Activated naive CD4-positive, alpha-beta T cell treated with anti-CD3 and anti-CD28 coated beads for 36 hours (primary cell): Measurements from ENCODE around the gene COL4A4. TPM values are rescaled to one million over a fixed set of nuclear protein-coding genes. Genes with fewer than 3 reads are reported as not detected.

Experiments used
- CTCF ChIA-PET: fragments of 350-600 bp; sonication (Branson Sonifier 250); formaldehyde crosslinking; loops from one replicate; lab custom pipeline; 2021; ENCODE audit warnings: antibody characterized with exemption; lab: Charles Lee
- DNase-seq: peaks from one replicate; pipeline ENCODE4 v3.0.0-alpha.2; 2020
- H3K27ac Mint-ChIP-seq: one replicate; pipeline ENCODE4 v1.8.0; 2021; ENCODE audit warnings: mild to moderate bottlenecking, mixed read lengths
- H3K27me3 Mint-ChIP-seq: one replicate; pipeline ENCODE4 v1.8.0; 2021; ENCODE audit warnings: low read depth, mixed read lengths
- H3K36me3 Mint-ChIP-seq: one replicate; pipeline ENCODE4 v1.8.0; 2021; ENCODE audit warnings: low read depth, mixed read lengths
- H3K4me1 Mint-ChIP-seq: one replicate; pipeline ENCODE4 v1.8.0; 2021; ENCODE audit warnings: low read depth, mixed read lengths
- H3K4me3 Mint-ChIP-seq: one replicate; pipeline ENCODE4 v1.8.0; 2021; ENCODE audit warnings: mild to moderate bottlenecking, moderate library complexity, mixed read lengths
- H3K9me3 Mint-ChIP-seq: one replicate; pipeline ENCODE4 v1.8.0; 2021; ENCODE audit warnings: mixed read lengths
- intact Hi-C: fragments of 100-400 bp; cut with micrococcal nuclease; formaldehyde crosslinking; loops from one replicate; pipeline ENCODE4 v1.15.1; 2023
- total RNA-seq, 2 experiments: library from RNA; stranded (reverse); gene quantifications; one replicate each; pipeline ENCODE4 v1.2.3, GENCODE V29; 2021

COL4A4 gene
- total RNA-seq, 2 experiments from 2014 or later, result not detected

GRCh38 chr2:227132986-227133385 lies 31.0 kb downstream of the COL4A4 start:
- H3K36me3 Mint-ChIP-seq, result no peaks in the 10 kb centered on the region
- no peak overlapping the region for H3K27ac Mint-ChIP-seq
- intact Hi-C loops, result no loop called here
- H3K4me3 Mint-ChIP-seq, result no peak overlapping the region
- no peaks in the 10 kb centered on the region for H3K9me3 Mint-ChIP-seq
- no peaks in the 10 kb centered on the region for H3K4me1 Mint-ChIP-seq
- CTCF ChIA-PET, result interaction anchor here (0.7 to 3.4 kb wide), 6 partner anchors 11 to 724 kb away, joined by 3 to 32 read pairs (median 3); no protein-coding TSS in a partner anchor
- no peak for DNase-seq
- peaks cover 9% of the 10 kb centered on the region for H3K27me3 Mint-ChIP-seq

- H3K27me3 Mint-ChIP-seq, result peaks cover 12% of the 10 kb centered on the region
- H3K36me3 Mint-ChIP-seq, result no peaks in the 10 kb centered on the region
- CTCF ChIA-PET, result interaction anchor here (0.5 to 3.4 kb wide), 6 partner anchors 108 to 1725 kb away, joined by 3 to 32 read pairs (median 4); no protein-coding TSS in a partner anchor
Measured at GRCh38 chr2:227130636-227131035, 33.4 kb downstream of the COL4A4 start.

GRCh38 chr2:227127201-227127600 lies 36.8 kb downstream of the COL4A4 start:
- Mint-ChIP-seq H3K36me3 (no peaks in the 10 kb centered on the region), H3K4me1 (no peaks in the 10 kb centered on the region), H3K27me3 (peaks cover 13% of the 10 kb centered on the region), H3K4me3 (no peak overlapping the region), H3K9me3 (no peaks in the 10 kb centered on the region), H3K27ac (no peak overlapping the region)
- CTCF ChIA-PET, result no interaction called here
- DNase-seq, result no peak
- intact Hi-C loops, result no loop called here

More at GRCh38 chr2:227130636-227131035, 33.4 kb downstream of the COL4A4 start:
- intact Hi-C loops, result loop anchor here (1.0 to 2.0 kb wide), 3 partner anchors 108 to 754 kb away; partner anchors contain the start of gene MFF
- H3K4me1 Mint-ChIP-seq, result no peaks in the 10 kb centered on the region
- H3K27ac Mint-ChIP-seq, result no peak overlapping the region
- H3K9me3 Mint-ChIP-seq, result no peaks in the 10 kb centered on the region
- DNase-seq, result no peak
- H3K4me3 Mint-ChIP-seq, result no peak overlapping the region

- CTCF ChIA-PET, result interaction anchor here (0.6 kb wide), 1 partner anchor 63 kb away, joined by 3 read pairs; no protein-coding TSS in a partner anchor
- Mint-ChIP-seq H3K9me3 (no peaks in the 10 kb centered on the region), H3K36me3 (no peaks in the 10 kb centered on the region), H3K4me1 (no peaks in the 10 kb centered on the region), H3K27ac (no peak overlapping the region), H3K27me3 (peaks cover 13% of the 10 kb centered on the region), H3K4me3 (no peak overlapping the region)
- intact Hi-C loops, result no loop called here
- DNase-seq, result peak; percentile 20
Measured at GRCh38 chr2:227125506-227125905, 38.5 kb downstream of the COL4A4 start.

- CTCF ChIA-PET, result interaction anchor here (1.3 kb wide), 1 partner anchor 114 kb away, joined by 4 read pairs; no protein-coding TSS in a partner anchor
- DNase-seq, result no peak
- Mint-ChIP-seq H3K4me3 (no peak overlapping the region), H3K9me3 (no peaks in the 10 kb centered on the region), H3K4me1 (no peaks in the 10 kb centered on the region), H3K27me3 (peaks cover 13% of the 10 kb centered on the region), H3K36me3 (no peaks in the 10 kb centered on the region), H3K27ac (no peak overlapping the region)
- intact Hi-C loops, result no loop called here
Measured at GRCh38 chr2:227124811-227125210, 39.2 kb downstream of the COL4A4 start.

GRCh38 chr2:227123697-227124096 lies 40.3 kb downstream of the COL4A4 start:
- H3K27ac Mint-ChIP-seq, result no peak overlapping the region

GRCh38 chr2:227118353-227118752 lies 45.7 kb downstream of the COL4A4 start:
- Mint-ChIP-seq H3K9me3 (no peaks in the 10 kb centered on the region), H3K36me3 (no peaks in the 10 kb centered on the region), H3K27me3 (peaks cover 6% of the 10 kb centered on the region), H3K27ac (no peak overlapping the region), H3K4me1 (no peaks in the 10 kb centered on the region), H3K4me3 (no peak overlapping the region)
- DNase-seq, result no peak
- CTCF ChIA-PET, result interaction anchor here (0.7 to 1.0 kb wide), 3 partner anchors 11 to 491 kb away, joined by 3 to 5 read pairs (median 3); no protein-coding TSS in a partner anchor
- intact Hi-C loops, result no loop called here

More at GRCh38 chr2:227123697-227124096, 40.3 kb downstream of the COL4A4 start:
- H3K4me1 Mint-ChIP-seq, result no peaks in the 10 kb centered on the region
- H3K4me3 Mint-ChIP-seq, result no peak overlapping the region
- H3K27me3 Mint-ChIP-seq, result peaks cover 9% of the 10 kb centered on the region
- H3K9me3 Mint-ChIP-seq, result no peaks in the 10 kb centered on the region
- DNase-seq, result no peak
- intact Hi-C loops, result no loop called here
- CTCF ChIA-PET, result interaction anchor here (1.3 kb wide), 1 partner anchor 115 kb away, joined by 4 read pairs; no protein-coding TSS in a partner anchor
- H3K36me3 Mint-ChIP-seq, result no peaks in the 10 kb centered on the region

- no peak overlapping the region for H3K27ac Mint-ChIP-seq
- H3K9me3 Mint-ChIP-seq, result no peaks in the 10 kb centered on the region
- intact Hi-C loops, result no loop called here
- H3K27me3 Mint-ChIP-seq, result peaks cover 6% of the 10 kb centered on the region
- H3K4me3 Mint-ChIP-seq, result no peak overlapping the region
- H3K36me3 Mint-ChIP-seq, result no peaks in the 10 kb centered on the region
- no peak for DNase-seq
- H3K4me1 Mint-ChIP-seq, result no peaks in the 10 kb centered on the region
- CTCF ChIA-PET, result interaction anchor here (0.7 kb wide), 1 partner anchor 491 kb away, joined by 3 read pairs; no protein-coding TSS in a partner anchor
Measured at GRCh38 chr2:227117852-227118251, 46.2 kb downstream of the COL4A4 start.

- no peaks in the 10 kb centered on the region for H3K9me3 Mint-ChIP-seq
- H3K36me3 Mint-ChIP-seq, result no peaks in the 10 kb centered on the region
- H3K27me3 Mint-ChIP-seq, result peaks cover 6% of the 10 kb centered on the region
- no peaks in the 10 kb centered on the region for H3K4me1 Mint-ChIP-seq
- H3K4me3 Mint-ChIP-seq, result no peak overlapping the region
- intact Hi-C loops, result no loop called here
- DNase-seq, result no peak
- CTCF ChIA-PET, result no interaction called here
- H3K27ac Mint-ChIP-seq, result no peak overlapping the region
Measured at GRCh38 chr2:227117027-227117426, 47.0 kb downstream of the COL4A4 start.

- no peaks in the 10 kb centered on the region for H3K36me3 Mint-ChIP-seq
Measured at GRCh38 chr2:227115761-227116160, 48.2 kb downstream of the COL4A4 start.

GRCh38 chr2:227106845-227107759 lies 56.9 kb downstream of the COL4A4 start:
- H3K4me1 Mint-ChIP-seq, result no peaks in the 10 kb centered on the region
- CTCF ChIA-PET, result interaction anchor here (0.6 to 1.3 kb wide), 4 partner anchors 12 to 1442 kb away, joined by 3 read pairs; no protein-coding TSS in a partner anchor
- H3K27ac Mint-ChIP-seq, result no peak overlapping the region
- no peaks in the 10 kb centered on the region for H3K27me3 Mint-ChIP-seq
- peak; percentile 73 for DNase-seq
- no peaks in the 10 kb centered on the region for H3K9me3 Mint-ChIP-seq
- intact Hi-C loops, result loop anchor here (1.0 to 2.0 kb wide), 6 partner anchors 74 to 1439 kb away; no protein-coding TSS in a partner anchor
- no peaks in the 10 kb centered on the region for H3K36me3 Mint-ChIP-seq
- no peak overlapping the region for H3K4me3 Mint-ChIP-seq

More at GRCh38 chr2:227115761-227116160, 48.2 kb downstream of the COL4A4 start:
- DNase-seq, result no peak
- intact Hi-C loops, result no loop called here
- Mint-ChIP-seq H3K27ac (no peak overlapping the region), H3K9me3 (no peaks in the 10 kb centered on the region), H3K27me3 (peaks cover 6% of the 10 kb centered on the region), H3K4me3 (no peak overlapping the region), H3K4me1 (no peaks in the 10 kb centered on the region)
- CTCF ChIA-PET, result no interaction called here

GRCh38 chr2:227103583-227103982 lies 60.4 kb downstream of the COL4A4 start:
- Mint-ChIP-seq H3K4me3 (no peak overlapping the region), H3K4me1 (no peaks in the 10 kb centered on the region), H3K36me3 (no peaks in the 10 kb centered on the region), H3K27ac (no peak overlapping the region), H3K27me3 (no peaks in the 10 kb centered on the region), H3K9me3 (no peaks in the 10 kb centered on the region)
- intact Hi-C loops, result no loop called here
- no peak for DNase-seq
- CTCF ChIA-PET, result no interaction called here
